K562 (cell line): Measurements from ENCODE around the gene CNDP1. TPM values are rescaled to one million over a fixed set of nuclear protein-coding genes. Genes with fewer than 3 reads are reported as not detected.

Experiments
- ASH1L ChIP-seq: fragments of 450-650 bp; IDR thresholded peaks from 2 replicates; pipeline ENCODE4 v1.6.1; 2018; ENCODE audit warnings: borderline replicate concordance, mild to moderate bottlenecking, low read depth; ENCODE audit not compliant: partially characterized antibody
- ATF7 ChIP-seq: fragments of 450-650 bp; IDR thresholded peaks from 2 replicates; pipeline ENCODE4 v1.7.1; 2014; ENCODE audit warnings: mild to moderate bottlenecking, moderate library complexity
- BACH1 ChIP-seq: fragments of 200-800 bp; sonication (Bioruptor generic); IDR thresholded peaks from 2 replicates; pipeline ENCODE4 v1.6.1; 2016; ENCODE audit warnings: missing genetic modification characterization, missing compliant biosample characterization
- ELF1 ChIP-seq: fragments of 200-800 bp; sonication (Bioruptor generic); IDR thresholded peaks from 2 replicates; pipeline ENCODE4 v1.6.1; 2016; ENCODE audit warnings: missing genetic modification characterization, missing compliant biosample characterization
- FOXK2 ChIP-seq, 2 experiments: fragments of 450-650 bp; IDR thresholded peaks in 1 of 2; conservative IDR thresholded peaks in 1 of 2; 2 replicates each; pipeline ENCODE4 v1.6.1; 2016; ENCODE audit warnings: low read depth in 2 of 2, mild to moderate bottlenecking in 1 of 2
- HDAC1 ChIP-seq, 2 experiments: fragments of 450-650 bp; IDR thresholded peaks; 2 replicates each; pipeline ENCODE4 v1.6.1; 2016 to 2017; ENCODE audit warnings: inconsistent platforms in 1 of 2, mild to moderate bottlenecking in 1 of 2, moderate library complexity in 1 of 2
- MXI1 ChIP-seq: IDR thresholded peaks from 2 replicates; pipeline ENCODE4 v1.6.1; 2011; ENCODE audit warnings: low read depth, mild to moderate bottlenecking, improper control_type of control experiment, low read length
- NUFIP1 ChIP-seq: fragments of 450-650 bp; IDR thresholded peaks from 2 replicates; pipeline ENCODE4 v1.6.1; 2018; ENCODE audit not compliant: partially characterized antibody
- RAD51 ChIP-seq: fragments of 450-650 bp; IDR thresholded peaks from 2 replicates; pipeline ENCODE4 v1.7.1; 2016; ENCODE audit warnings: low read depth, mild to moderate bottlenecking, borderline replicate concordance
- TCF7L2 ChIP-seq: fragments of 150-350 bp; IDR thresholded peaks from 2 replicates; pipeline ENCODE4 v1.6.1; 2016; ENCODE audit warnings: low read depth, mild to moderate bottlenecking, low read length, moderate library complexity
- U2AF2 ChIP-seq: fragments of 200-400 bp; formaldehyde crosslinking; optimal IDR thresholded peaks from 2 replicates; pipeline ENCODE3; 2017; ENCODE audit warnings: low read depth, mild to moderate bottlenecking, low read length
- YY1 ChIP-seq, 3 experiments: IDR thresholded peaks; 2 replicates each; pipeline ENCODE4 v1.6.1; 2011; ENCODE audit warnings: low read length in 2 of 3, mild to moderate bottlenecking in 2 of 3, moderate library complexity in 2 of 3, borderline replicate concordance in 1 of 3, control low read depth in 1 of 3, low read depth in 1 of 3; ENCODE audit not compliant: insufficient read depth in 3 of 3, insufficient replicate concordance in 2 of 3, control insufficient read depth in 1 of 3, insufficient read length in 1 of 3; ENCODE audit errors: extremely low read depth in 1 of 3
- ZNF766 ChIP-seq: fragments of 200-800 bp; sonication (Bioruptor generic); conservative IDR thresholded peaks from 2 replicates; pipeline ENCODE4 v1.6.1; 2016; ENCODE audit warnings: missing genetic modification characterization, missing compliant biosample characterization
- polyA plus RNA-seq, 8 experiments: library from polyadenylated mRNA; depleted of rRNA in 4 of 8; stranded (reverse) in 5 of 8; unstranded in 3 of 8; fragments of >200 nt; fragmentation: Nextera tagmentation in 2 of 8; fragmentation: Illumina TruSeq in 1 of 8; extraction: Ambion mirVana in 2 of 8; extraction: Trizol in 1 of 8; gene quantifications; 2 replicates each; pipeline versions ENCODE4 v1.2.1 to v1.2.3, GENCODE V29; 2011 to 2014; ENCODE audit warnings: inconsistent platforms in 1 of 8, missing spikeins in 1 of 8
- total RNA-seq, 7 experiments: library from RNA; depleted of rRNA in 6 of 7; stranded (reverse); fragments of >200 nt in 6 of 7; fragmentation: Illumina TruSeq in 2 of 7; extraction: Trizol in 2 of 7; gene quantifications; 2 replicates each; pipeline versions ENCODE4 v1.2.1 to v1.2.3, GENCODE V29; 2011 to 2021; ENCODE audit warnings: low replicate concordance in 1 of 7
- TF ChIP-seq, protein P1 (sequence below): fragments of 200-800 bp; sonication (Bioruptor generic); IDR thresholded peaks from 2 replicates; pipeline ENCODE4 v1.6.1; 2017; ENCODE audit warnings: missing genetic modification characterization, missing compliant biosample characterization
- TF ChIP-seq, protein P2 (sequence below): fragments of 450-650 bp; IDR thresholded peaks from 2 replicates; pipeline ENCODE4 v1.6.1; 2016; ENCODE audit warnings: mild to moderate bottlenecking, moderate library complexity

The CNDP1 gene
- total and polyA plus RNA-seq, 9 of the 15 experiments (the other 6 are each of a cell fraction or from before 2014, with no cell fraction given), result not detected

GRCh38 chr18:74499633-74500032 is 34.7 kb upstream of the CNDP1 start (continued):
- TF ChIP-seq ZNF766 (0 out of 2 replicates have a peak, but pooled peaks have one; percentile 26), ELF1 (tag) (peak; percentile 60), ASH1L (no peak), NUFIP1 (no peak), ATF7 (0 out of 2 replicates have a peak, but pooled peaks have one; percentile 12), MXI1 (peak; percentile 74), TCF7L2 (no peak), U2AF2 (no peak), RAD51 (0 out of 2 replicates have a peak, but pooled peaks have one; percentile 20), YY1 (IDR thresholded peaks at IDR 0.05; ENCODE audit: borderline replicate concordance in 1 of 3, control insufficient read depth in 1 of 3, extremely low read depth in 1 of 3, insufficient read depth in 3 of 3, insufficient read length in 1 of 3, insufficient replicate concordance in 2 of 3, low read depth in 1 of 3, low read length in 2 of 3) (peak in 2 of 3 experiments; percentile 9 to 48), HDAC1 (IDR thresholded peaks at IDR 0.05) (peak in 1 of 2 experiments; percentile 53; a peak in 1 of 4 replicates), FOXK2 (conservative IDR thresholded peaks at IDR 0.05 in 1 of 2, IDR thresholded peaks at IDR 0.05 in 1 of 2; ENCODE audit: low read depth in 2 of 2) (peak; percentile 47 to 70; a peak in 2 of 4 replicates), BACH1 (peak; percentile 36; the same call in 1 of the 2 replicates)
- TF ChIP-seq, protein P1, sequence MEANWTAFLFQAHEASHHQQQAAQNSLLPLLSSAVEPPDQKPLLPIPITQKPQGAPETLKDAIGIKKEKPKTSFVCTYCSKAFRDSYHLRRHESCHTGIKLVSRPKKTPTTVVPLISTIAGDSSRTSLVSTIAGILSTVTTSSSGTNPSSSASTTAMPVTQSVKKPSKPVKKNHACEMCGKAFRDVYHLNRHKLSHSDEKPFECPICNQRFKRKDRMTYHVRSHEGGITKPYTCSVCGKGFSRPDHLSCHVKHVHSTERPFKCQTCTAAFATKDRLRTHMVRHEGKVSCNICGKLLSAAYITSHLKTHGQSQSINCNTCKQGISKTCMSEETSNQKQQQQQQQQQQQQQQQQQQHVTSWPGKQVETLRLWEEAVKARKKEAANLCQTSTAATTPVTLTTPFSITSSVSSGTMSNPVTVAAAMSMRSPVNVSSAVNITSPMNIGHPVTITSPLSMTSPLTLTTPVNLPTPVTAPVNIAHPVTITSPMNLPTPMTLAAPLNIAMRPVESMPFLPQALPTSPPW (CRISPR knock-in tag), result 0 out of 2 replicates have a peak, but pooled peaks have one; percentile 30
- TF ChIP-seq, protein P2, sequence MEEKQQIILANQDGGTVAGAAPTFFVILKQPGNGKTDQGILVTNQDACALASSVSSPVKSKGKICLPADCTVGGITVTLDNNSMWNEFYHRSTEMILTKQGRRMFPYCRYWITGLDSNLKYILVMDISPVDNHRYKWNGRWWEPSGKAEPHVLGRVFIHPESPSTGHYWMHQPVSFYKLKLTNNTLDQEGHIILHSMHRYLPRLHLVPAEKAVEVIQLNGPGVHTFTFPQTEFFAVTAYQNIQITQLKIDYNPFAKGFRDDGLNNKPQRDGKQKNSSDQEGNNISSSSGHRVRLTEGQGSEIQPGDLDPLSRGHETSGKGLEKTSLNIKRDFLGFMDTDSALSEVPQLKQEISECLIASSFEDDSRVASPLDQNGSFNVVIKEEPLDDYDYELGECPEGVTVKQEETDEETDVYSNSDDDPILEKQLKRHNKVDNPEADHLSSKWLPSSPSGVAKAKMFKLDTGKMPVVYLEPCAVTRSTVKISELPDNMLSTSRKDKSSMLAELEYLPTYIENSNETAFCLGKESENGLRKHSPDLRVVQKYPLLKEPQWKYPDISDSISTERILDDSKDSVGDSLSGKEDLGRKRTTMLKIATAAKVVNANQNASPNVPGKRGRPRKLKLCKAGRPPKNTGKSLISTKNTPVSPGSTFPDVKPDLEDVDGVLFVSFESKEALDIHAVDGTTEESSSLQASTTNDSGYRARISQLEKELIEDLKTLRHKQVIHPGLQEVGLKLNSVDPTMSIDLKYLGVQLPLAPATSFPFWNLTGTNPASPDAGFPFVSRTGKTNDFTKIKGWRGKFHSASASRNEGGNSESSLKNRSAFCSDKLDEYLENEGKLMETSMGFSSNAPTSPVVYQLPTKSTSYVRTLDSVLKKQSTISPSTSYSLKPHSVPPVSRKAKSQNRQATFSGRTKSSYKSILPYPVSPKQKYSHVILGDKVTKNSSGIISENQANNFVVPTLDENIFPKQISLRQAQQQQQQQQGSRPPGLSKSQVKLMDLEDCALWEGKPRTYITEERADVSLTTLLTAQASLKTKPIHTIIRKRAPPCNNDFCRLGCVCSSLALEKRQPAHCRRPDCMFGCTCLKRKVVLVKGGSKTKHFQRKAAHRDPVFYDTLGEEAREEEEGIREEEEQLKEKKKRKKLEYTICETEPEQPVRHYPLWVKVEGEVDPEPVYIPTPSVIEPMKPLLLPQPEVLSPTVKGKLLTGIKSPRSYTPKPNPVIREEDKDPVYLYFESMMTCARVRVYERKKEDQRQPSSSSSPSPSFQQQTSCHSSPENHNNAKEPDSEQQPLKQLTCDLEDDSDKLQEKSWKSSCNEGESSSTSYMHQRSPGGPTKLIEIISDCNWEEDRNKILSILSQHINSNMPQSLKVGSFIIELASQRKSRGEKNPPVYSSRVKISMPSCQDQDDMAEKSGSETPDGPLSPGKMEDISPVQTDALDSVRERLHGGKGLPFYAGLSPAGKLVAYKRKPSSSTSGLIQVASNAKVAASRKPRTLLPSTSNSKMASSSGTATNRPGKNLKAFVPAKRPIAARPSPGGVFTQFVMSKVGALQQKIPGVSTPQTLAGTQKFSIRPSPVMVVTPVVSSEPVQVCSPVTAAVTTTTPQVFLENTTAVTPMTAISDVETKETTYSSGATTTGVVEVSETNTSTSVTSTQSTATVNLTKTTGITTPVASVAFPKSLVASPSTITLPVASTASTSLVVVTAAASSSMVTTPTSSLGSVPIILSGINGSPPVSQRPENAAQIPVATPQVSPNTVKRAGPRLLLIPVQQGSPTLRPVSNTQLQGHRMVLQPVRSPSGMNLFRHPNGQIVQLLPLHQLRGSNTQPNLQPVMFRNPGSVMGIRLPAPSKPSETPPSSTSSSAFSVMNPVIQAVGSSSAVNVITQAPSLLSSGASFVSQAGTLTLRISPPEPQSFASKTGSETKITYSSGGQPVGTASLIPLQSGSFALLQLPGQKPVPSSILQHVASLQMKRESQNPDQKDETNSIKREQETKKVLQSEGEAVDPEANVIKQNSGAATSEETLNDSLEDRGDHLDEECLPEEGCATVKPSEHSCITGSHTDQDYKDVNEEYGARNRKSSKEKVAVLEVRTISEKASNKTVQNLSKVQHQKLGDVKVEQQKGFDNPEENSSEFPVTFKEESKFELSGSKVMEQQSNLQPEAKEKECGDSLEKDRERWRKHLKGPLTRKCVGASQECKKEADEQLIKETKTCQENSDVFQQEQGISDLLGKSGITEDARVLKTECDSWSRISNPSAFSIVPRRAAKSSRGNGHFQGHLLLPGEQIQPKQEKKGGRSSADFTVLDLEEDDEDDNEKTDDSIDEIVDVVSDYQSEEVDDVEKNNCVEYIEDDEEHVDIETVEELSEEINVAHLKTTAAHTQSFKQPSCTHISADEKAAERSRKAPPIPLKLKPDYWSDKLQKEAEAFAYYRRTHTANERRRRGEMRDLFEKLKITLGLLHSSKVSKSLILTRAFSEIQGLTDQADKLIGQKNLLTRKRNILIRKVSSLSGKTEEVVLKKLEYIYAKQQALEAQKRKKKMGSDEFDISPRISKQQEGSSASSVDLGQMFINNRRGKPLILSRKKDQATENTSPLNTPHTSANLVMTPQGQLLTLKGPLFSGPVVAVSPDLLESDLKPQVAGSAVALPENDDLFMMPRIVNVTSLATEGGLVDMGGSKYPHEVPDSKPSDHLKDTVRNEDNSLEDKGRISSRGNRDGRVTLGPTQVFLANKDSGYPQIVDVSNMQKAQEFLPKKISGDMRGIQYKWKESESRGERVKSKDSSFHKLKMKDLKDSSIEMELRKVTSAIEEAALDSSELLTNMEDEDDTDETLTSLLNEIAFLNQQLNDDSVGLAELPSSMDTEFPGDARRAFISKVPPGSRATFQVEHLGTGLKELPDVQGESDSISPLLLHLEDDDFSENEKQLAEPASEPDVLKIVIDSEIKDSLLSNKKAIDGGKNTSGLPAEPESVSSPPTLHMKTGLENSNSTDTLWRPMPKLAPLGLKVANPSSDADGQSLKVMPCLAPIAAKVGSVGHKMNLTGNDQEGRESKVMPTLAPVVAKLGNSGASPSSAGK, result 0 out of 2 replicates have a peak, but pooled peaks have one; percentile 19
